Lower leg skin (tissue), 3 donors: ENCODE data around the gene RBBP9.

ENCODE experiments used
- CTCF ChIP-seq, 3 donors: fragments of 450-650 bp; IDR thresholded peaks; one replicate each; pipeline ENCODE4 v1.5.1; 2016; ENCODE audit warnings: antibody characterized with exemption in 3 of 3, mild to moderate bottlenecking in 3 of 3, moderate library complexity in 2 of 3
- POLR2A ChIP-seq, 2 donors: fragments of 450-650 bp; IDR thresholded peaks; one replicate each; pipeline ENCODE4 v1.6.1; 2016 to 2017; ENCODE audit warnings: antibody characterized with exemption in 2 of 2, mild to moderate bottlenecking in 1 of 2, moderate library complexity in 1 of 2

- no peak for TF ChIP-seq CTCF (IDR thresholded peaks at IDR 0.05)
- TF ChIP-seq POLR2A (IDR thresholded peaks at IDR 0.05), result no peak
Measured at GRCh38 chr20:18443886-18444285, 53.1 kb downstream of the RBBP9 start.
